ENCODE data around the gene TMEM138.

TMEM138 gene

GRCh38 chr11:61416941-61417340 lies 54.8 kb downstream of the TMEM138 start:
- H2AFZ ChIP-seq (ENCODE audit: low read depth, low read length), result no peak overlapping the region
- no peaks in the 10 kb centered on the region for H3K9me3 ChIP-seq (ENCODE audit: insufficient read depth, low read length)
- no peak overlapping the region for H3K9ac ChIP-seq (ENCODE audit: low read length)
- no peak overlapping the region for H3K27ac ChIP-seq (ENCODE audit: low read length)
- H3K4me1 ChIP-seq (ENCODE audit: low read length), result no peaks in the 10 kb centered on the region
- no peak overlapping the region for H3K4me3 ChIP-seq (ENCODE audit: low read length)
- H4K20me1 ChIP-seq (ENCODE audit: insufficient read depth, low read length), result peaks cover 20% of the 10 kb centered on the region; the same call in 1 of the 2 replicates
- peaks cover 48% of the 10 kb centered on the region for H3K79me2 ChIP-seq (ENCODE audit: low read length)
- TF ChIP-seq CTCF (IDR thresholded peaks at IDR 0.05; ENCODE audit: low read depth, low read length) (no peak), EZH2phosphoT487 (IDR thresholded peaks at IDR 0.05; ENCODE audit: low read depth) (no peak)
- H3K4me2 ChIP-seq (ENCODE audit: low read length), result no peak overlapping the region
- peaks cover 83% of the 10 kb centered on the region for H3K36me3 ChIP-seq (replicated peaks; ENCODE audit: low read depth, low read length)
- no peaks in the 10 kb centered on the region for H3K27me3 ChIP-seq (ENCODE audit: low read depth, low read length)

DNA sequence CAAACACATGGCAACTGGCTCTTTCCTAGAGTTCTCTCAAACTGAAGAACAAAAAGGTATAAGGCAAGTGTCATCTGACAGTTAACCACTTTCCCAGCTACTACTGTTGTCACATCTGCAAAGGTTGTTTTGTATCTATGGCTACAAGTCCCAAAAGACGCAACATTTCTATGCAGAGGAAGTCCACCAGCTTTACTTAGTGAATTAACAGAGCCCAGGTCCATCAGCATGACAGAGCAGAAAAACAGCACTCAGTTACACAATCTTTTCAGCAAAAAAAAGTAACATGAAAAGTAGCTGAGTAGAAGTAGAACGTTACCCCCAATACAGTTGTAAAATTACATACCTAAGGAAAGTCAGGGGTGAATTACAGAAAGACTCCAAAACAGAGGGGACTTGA lies 55.5 kb downstream of the TMEM138 start:
- no peak overlapping the region for H2AFZ ChIP-seq (ENCODE audit: low read depth, low read length)
- H4K20me1 ChIP-seq (ENCODE audit: insufficient read depth, low read length), result peaks cover 20% of the 10 kb centered on the region; the same call in 1 of the 2 replicates
- H3K4me3 ChIP-seq (ENCODE audit: low read length), result no peak overlapping the region
- H3K27ac ChIP-seq (ENCODE audit: low read length), result no peak overlapping the region
- H3K9ac ChIP-seq (ENCODE audit: low read length), result no peak overlapping the region
- peaks cover 81% of the 10 kb centered on the region for H3K36me3 ChIP-seq (replicated peaks; ENCODE audit: low read depth, low read length)
- TF ChIP-seq CTCF (IDR thresholded peaks at IDR 0.05; ENCODE audit: low read depth, low read length) (no peak), EZH2phosphoT487 (IDR thresholded peaks at IDR 0.05; ENCODE audit: low read depth) (no peak)
- no peaks in the 10 kb centered on the region for H3K9me3 ChIP-seq (ENCODE audit: insufficient read depth, low read length)
- H3K79me2 ChIP-seq (ENCODE audit: low read length), result peaks cover 55% of the 10 kb centered on the region
- H3K27me3 ChIP-seq (ENCODE audit: low read depth, low read length), result no peaks in the 10 kb centered on the region
- H3K4me2 ChIP-seq (ENCODE audit: low read length), result no peak overlapping the region
- H3K4me1 ChIP-seq (ENCODE audit: low read length), result no peaks in the 10 kb centered on the region

- Histone ChIP-seq H3K36me3 (replicated peaks; ENCODE audit: low read depth, low read length) (peaks cover 78% of the 10 kb centered on the region), H3K4me2 (ENCODE audit: low read length) (no peak overlapping the region), H3K27ac (ENCODE audit: low read length) (no peak overlapping the region), H3K4me3 (ENCODE audit: low read length) (no peak overlapping the region), H3K79me2 (ENCODE audit: low read length) (peaks cover 58% of the 10 kb centered on the region), H3K9me3 (ENCODE audit: insufficient read depth, low read length) (no peaks in the 10 kb centered on the region), H4K20me1 (ENCODE audit: insufficient read depth, low read length) (peaks cover 20% of the 10 kb centered on the region; the same call in 1 of the 2 replicates), H3K27me3 (ENCODE audit: low read depth, low read length) (no peaks in the 10 kb centered on the region), H3K4me1 (ENCODE audit: low read length) (no peaks in the 10 kb centered on the region), H3K9ac (ENCODE audit: low read length) (no peak overlapping the region), H2AFZ (ENCODE audit: low read depth, low read length) (no peak overlapping the region)
- no peak for TF ChIP-seq EZH2phosphoT487 (IDR thresholded peaks at IDR 0.05; ENCODE audit: low read depth)
- no peak for TF ChIP-seq CTCF (IDR thresholded peaks at IDR 0.05; ENCODE audit: low read depth, low read length)
These were observed 56.0 kb downstream of the TMEM138 start for GRCh38 chr11:61418136-61418535.
